HepG2 (cell line): ENCODE results near the gene PHF10. TPM values are rescaled to one million over a fixed set of nuclear protein-coding genes. Genes with fewer than 3 reads are reported as not detected.

Experiments
- ARID4A ChIP-seq: sonication (generic); formaldehyde crosslinking; IDR thresholded peaks from 2 replicates; pipeline ENCODE4 v1.5.0; 2020; ENCODE audit warnings: mild to moderate bottlenecking, missing genetic modification reagents, borderline replicate concordance
- ATF3 ChIP-seq: sonication (generic); formaldehyde crosslinking; IDR thresholded peaks from 2 replicates; pipeline ENCODE4 v1.4.0; 2020; ENCODE audit warnings: missing genetic modification reagents
- DMAP1 ChIP-seq: IDR thresholded peaks from 2 replicates; pipeline ENCODE4 v1.6.1; 2016
- E2F2 ChIP-seq: sonication (generic); formaldehyde crosslinking; IDR thresholded peaks from 2 replicates; pipeline ENCODE4 v1.4.0; 2020; ENCODE audit warnings: missing genetic modification reagents, borderline replicate concordance
- ETV6 ChIP-seq: sonication (generic); formaldehyde crosslinking; conservative IDR thresholded peaks from 2 replicates; pipeline ENCODE4 v1.4.0; 2020; ENCODE audit warnings: missing genetic modification reagents
- HNRNPH1 ChIP-seq: fragments of 200-400 bp; formaldehyde crosslinking; optimal IDR thresholded peaks from 2 replicates; pipeline ENCODE3; 2017; ENCODE audit warnings: mild to moderate bottlenecking, low read depth, low read length
- PITX1 ChIP-seq: sonication (generic); formaldehyde crosslinking; IDR thresholded peaks from 2 replicates; pipeline ENCODE4 v1.5.1; 2020; ENCODE audit warnings: mild to moderate bottlenecking, missing genetic modification reagents
- SAFB2 ChIP-seq: sonication (generic); formaldehyde crosslinking; IDR thresholded peaks from 2 replicates; pipeline ENCODE4 v1.5.1; 2020; ENCODE audit warnings: missing genetic modification reagents, low read depth, mild to moderate bottlenecking, borderline replicate concordance
- SMYD3 ChIP-seq: sonication (generic); formaldehyde crosslinking; IDR thresholded peaks from 2 replicates; pipeline ENCODE4 v1.8.1; 2023; ENCODE audit warnings: mild to moderate bottlenecking, missing genetic modification reagents
- SNAPC2 ChIP-seq: sonication (generic); formaldehyde crosslinking; IDR thresholded peaks from 2 replicates; pipeline ENCODE4 v1.8.1; 2022; ENCODE audit warnings: mild to moderate bottlenecking, missing genetic modification reagents
- ZBTB8A ChIP-seq: sonication (generic); formaldehyde crosslinking; IDR thresholded peaks from 2 replicates; pipeline ENCODE4 v1.4.0; 2020; ENCODE audit warnings: mild to moderate bottlenecking, low read depth, missing genetic modification reagents, borderline replicate concordance
- ZNF737 ChIP-seq: sonication (generic); formaldehyde crosslinking; IDR thresholded peaks from 2 replicates; pipeline ENCODE4 v1.5.0; 2020; ENCODE audit warnings: missing genetic modification reagents, mild to moderate bottlenecking, borderline replicate concordance
- ZNF740 ChIP-seq: sonication (generic); formaldehyde crosslinking; IDR thresholded peaks from 2 replicates; pipeline ENCODE4 v1.4.0; 2020; ENCODE audit warnings: missing genetic modification reagents
- ZNF773 ChIP-seq: sonication (generic); formaldehyde crosslinking; IDR thresholded peaks from 2 replicates; pipeline ENCODE4 v1.4.0; 2020; ENCODE audit warnings: missing genetic modification reagents, borderline replicate concordance
- ZNF883 ChIP-seq: sonication (generic); formaldehyde crosslinking; IDR thresholded peaks from 2 replicates; pipeline ENCODE4 v1.5.1; 2020; ENCODE audit warnings: mild to moderate bottlenecking, missing genetic modification reagents; ENCODE audit errors: not compliant biosample characterization
- polyA plus RNA-seq, 8 experiments: library from polyadenylated mRNA; depleted of rRNA in 3 of 8; stranded (reverse) in 7 of 8; unstranded in 1 of 8; fragments of >200 nt; fragmentation: Illumina TruSeq in 4 of 8; extraction: Trizol in 4 of 8; gene quantifications; 2 replicates each; pipeline versions ENCODE4 v1.2.1 to v1.2.3, GENCODE V29; 2011 to 2016; ENCODE audit warnings: low read depth in 4 of 8, missing spikeins in 1 of 8, mixed read lengths in 1 of 8; ENCODE audit not compliant: insufficient read depth in 1 of 8
- total RNA-seq, 5 experiments: library from RNA; depleted of rRNA; stranded (reverse); fragments of >200 nt; fragmentation: Illumina TruSeq; extraction: Trizol; gene quantifications; 2 replicates each; pipeline ENCODE4 v1.2.3, GENCODE V29; 2016; ENCODE audit warnings: low read depth in 1 of 5
- TF ChIP-seq, protein P1 (sequence below): sonication (generic); formaldehyde crosslinking; IDR thresholded peaks from 2 replicates; pipeline ENCODE4 v1.4.0; 2020; ENCODE audit warnings: mild to moderate bottlenecking, missing genetic modification reagents
- TF ChIP-seq, protein P2 (sequence below): sonication (generic); formaldehyde crosslinking; IDR thresholded peaks from 2 replicates; pipeline ENCODE4 v1.4.0; 2020; ENCODE audit warnings: mild to moderate bottlenecking, missing genetic modification reagents
- TF ChIP-seq, protein P3 (sequence below), 2 experiments: sonication (generic) in 1 of 2; formaldehyde crosslinking in 1 of 2; IDR thresholded peaks; 2 replicates each; pipeline versions ENCODE4 v1.5.1 to v1.6.1; 2011 to 2020; ENCODE audit warnings: borderline replicate concordance in 1 of 2, low read depth in 1 of 2, low read length in 1 of 2, mild to moderate bottlenecking in 1 of 2, missing genetic modification reagents in 1 of 2, moderate library complexity in 1 of 2

PHF10 gene
- total and polyA plus RNA-seq, 2 of the 13 experiments (the other 11 are each of a cell fraction or from before 2014, with no cell fraction given), result 42.1 to 84.1 TPM

GRCh38 chr6:169724494-169725124 lies at the start of gene PHF10 (continued):
- TF ChIP-seq PITX1 (CRISPR knock-in tag), result no peak
- no peak for TF ChIP-seq ZNF740 (CRISPR knock-in tag)
- TF ChIP-seq ZNF737 (CRISPR knock-in tag), result no peak
- no peak for TF ChIP-seq SMYD3 (CRISPR knock-in tag)
- peak; percentile 91 for TF ChIP-seq DMAP1
- TF ChIP-seq SAFB2 (CRISPR knock-in tag), result peak; percentile 95
- TF ChIP-seq ZBTB8A (CRISPR knock-in tag), result no peak; the same call in 1 of the 2 replicates
- peak; percentile 35 for TF ChIP-seq ATF3 (CRISPR knock-in tag)
- TF ChIP-seq SNAPC2 (CRISPR knock-in tag), result no peak
- 0 out of 2 replicates have a peak, but pooled peaks have one; percentile 36 for TF ChIP-seq ZNF773 (CRISPR knock-in tag)
- TF ChIP-seq, protein P1, sequence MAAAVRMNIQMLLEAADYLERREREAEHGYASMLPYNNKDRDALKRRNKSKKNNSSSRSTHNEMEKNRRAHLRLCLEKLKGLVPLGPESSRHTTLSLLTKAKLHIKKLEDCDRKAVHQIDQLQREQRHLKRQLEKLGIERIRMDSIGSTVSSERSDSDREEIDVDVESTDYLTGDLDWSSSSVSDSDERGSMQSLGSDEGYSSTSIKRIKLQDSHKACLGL (CRISPR knock-in tag), result peak; percentile 96
- TF ChIP-seq, protein P2, sequence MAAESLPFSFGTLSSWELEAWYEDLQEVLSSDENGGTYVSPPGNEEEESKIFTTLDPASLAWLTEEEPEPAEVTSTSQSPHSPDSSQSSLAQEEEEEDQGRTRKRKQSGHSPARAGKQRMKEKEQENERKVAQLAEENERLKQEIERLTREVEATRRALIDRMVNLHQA, result no peak
- peak; percentile 90 for TF ChIP-seq ARID4A (CRISPR knock-in tag)
- TF ChIP-seq HNRNPH1, result no peak
- peak; percentile 97 for TF ChIP-seq ETV6
- no peak; the same call in 1 of the 2 replicates for TF ChIP-seq E2F2
- TF ChIP-seq ZNF883 (CRISPR knock-in tag), result peak; percentile 96
- TF ChIP-seq, protein P3, sequence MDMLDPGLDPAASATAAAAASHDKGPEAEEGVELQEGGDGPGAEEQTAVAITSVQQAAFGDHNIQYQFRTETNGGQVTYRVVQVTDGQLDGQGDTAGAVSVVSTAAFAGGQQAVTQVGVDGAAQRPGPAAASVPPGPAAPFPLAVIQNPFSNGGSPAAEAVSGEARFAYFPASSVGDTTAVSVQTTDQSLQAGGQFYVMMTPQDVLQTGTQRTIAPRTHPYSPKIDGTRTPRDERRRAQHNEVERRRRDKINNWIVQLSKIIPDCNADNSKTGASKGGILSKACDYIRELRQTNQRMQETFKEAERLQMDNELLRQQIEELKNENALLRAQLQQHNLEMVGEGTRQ (IDR thresholded peaks at IDR 0.05; ENCODE audit: low read depth, low read length), result no peak
- TF ChIP-seq, protein P3 (CRISPR knock-in tag; IDR thresholded peaks at IDR 0.05; ENCODE audit: borderline replicate concordance), result no peak
